Panc1 (cell line): Measurements from ENCODE around the gene MOV10.

Source experiments
- CTCF ChIP-seq: fragments of 450-650 bp; IDR thresholded peaks from 2 replicates; pipeline ENCODE4 v1.5.1; 2017; ENCODE audit warnings: mild to moderate bottlenecking
- TCF7L2 ChIP-seq: IDR thresholded peaks from 2 replicates; pipeline ENCODE4 v1.6.1; 2011; ENCODE audit warnings: mild to moderate bottlenecking, low read depth, low read length, inconsistent platforms

- TF ChIP-seq CTCF: no peak
- no peak for TF ChIP-seq TCF7L2
Measured at GRCh38 chr1:112672842-112673241, 1.6 kb upstream of the MOV10 start.
